NCI-H2107 treated with DMSO at 0.1 percent for 48 hours (cell line): ENCODE measurements around the gene IL23R.
"Not testable (repeated sequence)": the region's sequence is repeated elsewhere in the genome, so short reads cannot be mapped to it uniquely, and the experiment has no call there.

ENCODE experiments used
- DNase-seq: peaks from one replicate; lab custom pipeline; 2025; ENCODE audit not compliant: unreplicated experiment; lab: John Stamatoyannopoulos, UW

IL23R gene

DNA sequence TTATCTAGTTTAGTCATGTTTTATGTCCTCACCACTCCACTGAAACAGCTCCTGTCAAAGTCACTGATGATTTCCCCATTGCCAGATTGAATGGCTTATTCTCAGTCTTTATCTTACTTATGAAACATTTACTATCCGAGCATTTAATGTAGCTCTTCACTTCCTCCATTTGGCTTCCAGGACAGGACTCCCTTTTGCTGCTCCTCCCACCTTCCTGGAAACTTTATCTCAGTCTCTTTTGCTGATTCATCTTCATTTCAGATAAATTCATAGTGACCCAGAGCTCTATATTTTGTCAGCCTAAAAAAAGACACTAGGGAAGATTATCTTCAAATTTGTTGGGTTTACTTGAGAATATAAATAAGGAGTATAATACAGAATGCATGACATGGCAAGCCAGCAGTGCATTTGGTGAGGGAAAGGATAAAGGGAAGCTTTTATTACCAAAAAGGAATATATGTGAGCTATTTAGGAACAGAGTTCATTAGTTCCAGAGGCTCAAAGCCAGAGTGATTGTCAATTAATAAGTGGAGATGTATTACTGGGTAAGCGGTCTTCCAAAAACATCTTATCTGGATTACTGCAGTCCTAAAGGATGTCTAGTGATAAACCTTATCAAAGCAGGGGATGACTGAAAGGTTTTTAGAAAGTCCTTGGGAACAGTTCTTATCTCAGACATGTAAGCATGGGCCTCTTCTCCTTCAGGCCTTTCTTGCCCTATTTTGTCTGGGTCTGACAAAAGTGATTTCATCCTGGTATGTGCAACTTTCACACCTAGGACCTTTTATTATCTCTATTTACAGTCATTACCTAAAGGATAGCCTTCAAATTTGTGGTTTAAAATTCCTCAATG is 25.6 kb downstream of the IL23R start:
- DNase-seq = no peak

DNA sequence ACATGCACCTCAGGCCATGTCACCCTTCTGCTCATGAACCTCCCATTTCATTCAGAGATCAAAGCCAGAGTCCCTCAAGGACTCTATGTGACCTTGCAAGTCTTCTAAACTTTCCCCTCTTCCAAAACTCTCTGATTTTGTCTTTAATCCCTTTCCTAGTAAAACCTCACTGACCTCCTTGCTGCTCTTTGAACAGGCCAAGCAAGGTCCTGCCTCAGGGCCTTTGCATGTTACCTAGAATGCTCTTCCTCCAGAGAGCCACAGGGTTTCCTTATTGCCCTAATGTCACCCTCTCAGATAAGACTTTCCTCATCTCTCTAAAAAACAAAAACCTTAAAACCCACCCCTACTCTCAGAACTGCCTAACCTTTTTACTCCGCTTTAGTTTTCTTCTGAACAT is 26.6 kb downstream of the IL23R start:
- DNase-seq = no peak

DNA sequence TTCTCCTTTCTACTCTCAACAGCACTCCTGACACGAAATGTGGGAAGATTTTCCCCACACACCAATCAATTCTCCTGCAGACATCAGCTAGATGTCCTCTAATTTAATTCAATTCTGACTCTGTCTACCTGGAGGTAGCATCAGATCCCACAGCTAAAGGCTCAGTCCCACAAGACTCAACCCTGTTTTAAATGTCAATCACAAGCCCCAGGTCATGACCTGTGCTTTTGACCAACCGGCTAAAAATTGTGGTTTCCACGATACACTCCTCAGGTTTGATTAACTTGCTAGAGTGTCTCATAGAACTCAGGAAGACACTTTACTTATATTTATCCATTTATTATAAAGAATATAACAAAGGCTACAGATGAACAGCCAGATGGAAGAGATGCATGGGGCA is 27.4 kb downstream of the IL23R start:
- no peak for DNase-seq

DNA sequence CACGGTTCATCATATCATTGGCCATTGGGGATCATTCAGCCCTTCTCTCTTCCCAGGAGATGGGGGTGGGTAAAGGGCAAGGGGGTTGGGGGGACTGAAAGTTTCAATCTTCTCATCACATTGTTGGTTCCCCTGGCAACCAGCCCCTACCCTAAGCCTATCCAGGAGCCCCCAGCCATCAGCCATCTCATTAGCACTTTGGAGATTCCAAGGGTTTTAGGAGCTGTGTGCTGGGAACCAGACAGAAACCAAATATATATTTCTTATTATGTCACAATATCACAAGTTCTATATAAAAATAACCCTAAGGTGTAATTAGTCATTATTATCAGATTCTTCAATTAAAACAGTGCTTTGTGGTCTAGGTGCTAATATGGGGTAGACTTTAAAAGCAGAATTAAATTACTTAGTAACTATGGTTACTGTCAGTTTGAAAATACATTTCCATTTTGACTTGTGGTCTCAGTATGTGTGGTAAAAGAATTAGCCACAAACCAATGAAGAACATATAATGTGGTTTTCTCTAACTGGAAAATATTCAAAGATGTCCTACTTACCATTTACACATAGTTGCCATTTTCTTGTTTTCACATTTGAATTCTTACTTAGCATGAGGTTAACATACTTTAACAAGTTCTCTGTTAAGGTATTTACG is 28.1 kb downstream of the IL23R start:
- no peak for DNase-seq

DNA sequence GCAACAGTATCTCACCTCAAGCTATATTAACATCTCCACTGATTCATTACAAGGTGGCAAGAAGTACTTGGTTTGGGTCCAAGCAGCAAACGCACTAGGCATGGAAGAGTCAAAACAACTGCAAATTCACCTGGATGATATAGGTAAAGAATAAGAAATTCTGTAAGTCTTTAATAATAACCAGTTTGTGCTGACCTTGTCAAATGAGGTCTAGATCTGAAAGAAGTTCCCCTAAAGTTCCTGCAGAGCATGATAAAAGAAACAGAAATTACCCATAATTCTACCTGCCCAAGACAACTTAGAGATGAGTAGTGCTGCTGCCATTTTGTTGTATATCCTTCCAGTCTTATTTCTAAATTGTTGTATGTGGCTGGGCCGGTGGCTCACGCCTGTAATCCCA is 34.5 kb downstream of the IL23R start:
- DNase-seq = no peak

DNA sequence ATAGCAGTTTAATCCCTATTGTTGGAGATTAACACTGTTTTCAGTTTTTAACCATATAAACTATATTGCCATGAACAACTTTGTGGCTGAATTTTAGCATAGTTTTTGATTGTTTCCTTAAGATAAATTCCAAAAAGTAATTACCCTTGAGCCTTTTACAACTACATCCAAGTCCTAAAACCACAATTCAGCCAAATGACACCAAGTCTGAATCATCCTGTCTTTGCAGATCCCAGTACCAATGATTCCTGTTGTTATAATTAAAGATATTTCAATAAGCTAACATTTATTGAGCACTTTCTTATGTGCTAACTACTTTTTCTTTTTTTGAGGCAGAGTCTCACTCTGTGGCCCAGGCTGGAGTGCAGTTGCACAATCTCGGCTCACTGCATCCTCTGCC is 35.6 kb downstream of the IL23R start:
- DNase-seq = no peak

DNA sequence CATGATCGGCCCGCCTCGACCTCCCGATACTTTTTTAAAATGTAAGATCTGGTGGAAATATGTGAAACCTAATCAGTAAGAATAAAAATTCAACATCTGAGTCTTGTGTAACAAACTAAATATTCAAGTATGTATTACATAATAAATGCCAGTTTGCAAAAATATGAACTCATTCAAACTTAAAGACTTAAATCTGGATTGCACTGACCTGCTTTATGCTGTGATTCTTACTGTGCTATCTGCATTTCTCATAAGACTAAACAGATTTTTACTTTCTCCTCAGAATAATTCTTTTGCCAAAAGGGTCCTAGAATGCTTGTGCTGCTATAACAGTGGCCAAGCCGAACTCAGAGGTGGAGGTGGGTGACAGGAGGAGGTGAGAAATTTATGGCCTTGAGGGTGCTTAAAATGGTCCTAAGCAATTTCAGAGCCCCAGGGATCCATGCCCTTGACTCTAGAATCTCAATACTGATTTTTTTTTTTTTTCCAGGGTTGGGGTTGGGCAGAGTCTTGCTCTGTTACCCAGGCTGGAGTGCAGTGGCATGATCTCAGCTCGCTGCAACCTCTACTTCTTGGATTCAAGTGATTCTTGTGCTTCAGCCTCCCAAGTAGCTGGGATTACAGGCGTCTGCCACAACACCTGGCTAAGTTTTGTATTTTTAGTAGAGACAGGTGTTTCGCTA is 38.2 kb downstream of the IL23R start:
- DNase-seq = no peak

DNA sequence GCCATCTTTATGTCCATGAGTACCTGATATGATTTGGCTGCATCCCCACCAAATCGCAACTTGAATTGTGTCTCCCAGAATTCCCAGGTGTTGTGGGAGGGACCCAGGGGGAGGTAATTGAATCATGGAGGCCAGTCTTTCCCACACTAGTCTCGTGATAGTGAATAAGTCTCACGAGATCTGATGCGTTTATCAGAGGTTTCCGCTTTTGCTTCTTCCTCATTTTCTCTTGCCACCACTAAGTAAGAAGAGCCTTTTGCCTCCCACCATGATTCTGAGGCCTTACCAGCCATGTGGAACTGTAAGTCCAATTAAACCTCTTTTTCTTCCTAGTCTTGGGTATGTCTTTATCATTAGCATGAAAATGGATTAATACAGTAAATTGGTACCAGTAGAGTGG is 41.1 kb downstream of the IL23R start:
- not testable (repeated sequence) for DNase-seq

DNA sequence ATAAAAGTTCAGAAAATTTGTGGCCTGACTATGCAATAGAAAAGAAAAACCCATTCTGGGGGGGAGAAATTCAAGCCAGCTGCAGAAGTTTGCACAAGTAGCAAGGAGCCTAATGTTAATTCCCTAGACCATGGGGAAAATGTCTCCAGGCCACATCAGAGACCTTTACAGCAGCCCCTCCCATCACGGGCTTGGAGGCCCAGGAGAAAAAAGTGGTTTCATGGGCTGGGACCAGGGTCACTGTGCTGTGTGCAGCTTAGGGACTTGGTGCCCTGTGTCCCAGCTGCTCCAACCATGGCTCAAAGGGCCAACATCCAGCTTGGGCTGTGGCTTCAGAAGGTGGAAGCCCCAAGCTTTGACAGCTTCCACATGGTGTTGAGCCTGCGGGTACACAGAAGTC is 42.0 kb downstream of the IL23R start:
- DNase-seq = no peak

DNA sequence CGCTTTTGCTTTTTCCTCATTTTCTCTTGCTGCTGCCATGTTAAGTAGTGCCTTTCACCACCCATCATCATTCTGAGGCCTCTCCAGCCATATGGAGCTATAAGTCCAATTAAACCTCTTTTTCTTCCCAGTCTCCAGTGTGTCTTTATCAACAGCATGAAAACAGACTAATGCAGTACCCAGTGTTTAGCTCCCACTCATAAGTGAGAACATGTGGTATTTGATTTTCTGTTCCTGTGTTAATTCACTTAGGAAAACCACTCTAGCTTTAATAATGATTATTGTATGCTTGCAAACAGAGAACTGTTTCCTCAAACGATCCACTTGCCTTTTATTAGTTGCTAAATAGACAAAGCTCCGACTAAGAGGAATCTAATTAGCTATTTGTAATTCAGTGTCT is 43.3 kb downstream of the IL23R start:
- DNase-seq = no peak

DNA sequence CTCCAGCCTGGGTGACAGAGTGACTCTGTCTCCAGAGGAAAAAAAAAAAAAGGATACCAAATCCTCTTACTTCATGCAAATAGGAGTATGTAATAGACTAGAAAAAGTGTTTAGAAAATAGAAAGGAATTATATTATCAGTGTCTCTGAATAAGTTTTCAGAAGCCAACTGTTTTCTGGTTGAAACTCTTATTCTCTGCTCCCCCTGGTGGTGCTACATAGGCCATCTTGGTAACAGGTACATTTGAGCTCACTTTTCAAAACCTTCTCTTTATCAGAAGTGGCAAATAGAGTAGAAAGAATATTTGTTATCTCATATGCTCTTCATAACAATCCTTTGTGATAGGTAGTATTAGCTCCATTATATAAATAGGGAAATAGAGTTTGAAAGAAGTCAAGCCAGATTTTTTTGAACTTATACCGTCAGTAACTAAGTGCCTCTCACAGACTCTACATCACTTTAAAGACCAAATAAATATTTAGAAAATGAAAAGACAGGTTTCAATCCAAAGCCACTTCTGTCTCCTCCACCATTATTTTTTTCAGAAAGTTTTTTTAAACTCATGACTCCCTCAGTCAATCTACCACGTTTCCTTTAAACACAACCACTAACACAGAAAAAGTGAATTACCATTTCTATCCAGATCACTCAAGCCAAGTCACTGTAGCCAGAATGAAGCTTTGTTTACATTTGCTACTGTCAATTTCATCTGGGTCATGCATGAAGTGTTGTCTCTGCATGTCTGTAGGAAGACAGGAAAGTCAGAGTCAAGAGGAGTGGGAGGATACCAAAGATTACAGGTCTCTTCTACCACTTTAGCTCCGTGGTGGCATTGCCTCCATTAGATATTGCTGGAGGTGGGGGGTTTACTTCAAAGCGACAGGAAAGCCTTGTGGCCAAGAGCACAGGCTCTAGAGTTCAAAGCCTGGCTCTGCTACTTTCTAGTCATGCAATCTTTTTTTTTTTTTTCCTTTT is 45.6 kb downstream of the IL23R start:
- DNase-seq = no peak

DNA sequence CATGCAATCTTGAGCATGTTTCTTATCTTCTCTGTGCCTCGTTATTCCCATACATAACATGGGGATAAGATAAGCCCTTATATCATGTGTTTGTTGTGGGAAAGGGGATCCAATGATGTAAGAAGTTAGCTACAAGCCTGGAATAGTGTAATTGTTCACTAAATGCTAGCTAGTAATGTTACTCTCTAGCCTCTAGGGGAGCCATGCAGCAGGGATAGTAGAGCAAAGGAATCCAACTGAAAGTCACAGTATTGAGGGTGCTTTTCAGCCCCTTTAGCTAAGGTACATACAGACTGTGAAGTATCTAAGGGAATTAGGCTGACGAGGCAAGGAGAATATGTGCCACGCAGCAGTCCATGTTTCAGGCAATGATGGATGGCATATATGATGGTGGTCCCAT is 46.9 kb downstream of the IL23R start:
- no peak for DNase-seq

DNA sequence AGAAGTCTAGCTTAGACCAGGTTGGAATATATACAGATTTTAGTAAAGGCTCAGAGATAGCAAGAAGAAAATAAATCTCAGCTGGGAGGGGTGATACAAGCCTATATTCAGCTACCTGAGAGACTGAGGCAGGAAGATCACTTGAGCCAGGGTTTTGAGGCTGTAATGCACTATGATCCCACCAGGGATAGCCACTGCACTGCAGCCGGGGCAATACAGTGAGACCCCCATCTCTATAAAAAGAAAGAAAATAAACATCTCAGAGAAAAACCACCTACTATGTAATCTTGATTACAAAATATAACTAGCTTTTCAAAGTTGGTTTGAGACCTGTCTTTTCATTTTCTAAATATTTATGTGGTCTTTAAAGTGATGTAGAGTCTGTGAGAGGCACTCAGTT is 47.7 kb downstream of the IL23R start:
- no peak for DNase-seq

DNA sequence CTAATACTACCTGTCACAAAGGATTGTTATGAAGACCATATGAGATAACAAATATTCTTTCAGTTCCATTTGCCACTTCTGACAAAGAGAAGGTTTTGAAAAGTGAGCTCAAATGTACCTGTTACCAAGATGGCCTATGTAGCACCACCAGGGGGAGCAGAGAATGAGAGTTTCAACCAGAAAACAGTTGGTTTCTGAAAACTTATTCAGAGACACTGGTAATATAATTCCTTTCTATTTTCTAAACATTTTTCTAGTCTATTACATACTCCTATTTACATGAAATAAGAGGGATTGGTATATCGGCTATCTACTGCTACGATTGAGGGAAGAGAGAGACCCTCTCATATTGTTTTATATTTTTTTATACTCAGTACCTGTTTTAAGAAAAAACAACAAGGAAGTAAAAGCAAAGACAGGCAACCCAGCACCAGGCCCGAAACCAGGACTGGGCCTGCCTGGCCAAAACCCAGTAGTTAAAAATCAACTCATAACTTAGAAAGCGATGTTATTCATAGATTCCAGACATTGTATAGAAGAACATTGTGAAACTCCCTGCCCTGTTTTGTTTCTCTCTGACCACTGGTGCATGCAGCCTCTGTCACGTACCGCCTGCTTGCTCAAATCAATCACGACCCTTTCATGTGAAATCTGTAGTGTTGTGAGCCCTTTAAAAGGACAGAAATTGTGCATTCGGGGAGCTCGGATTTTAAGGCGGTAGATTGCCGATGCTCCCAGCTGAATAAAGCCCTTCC is 48.3 kb downstream of the IL23R start:
- DNase-seq = no peak

DNA sequence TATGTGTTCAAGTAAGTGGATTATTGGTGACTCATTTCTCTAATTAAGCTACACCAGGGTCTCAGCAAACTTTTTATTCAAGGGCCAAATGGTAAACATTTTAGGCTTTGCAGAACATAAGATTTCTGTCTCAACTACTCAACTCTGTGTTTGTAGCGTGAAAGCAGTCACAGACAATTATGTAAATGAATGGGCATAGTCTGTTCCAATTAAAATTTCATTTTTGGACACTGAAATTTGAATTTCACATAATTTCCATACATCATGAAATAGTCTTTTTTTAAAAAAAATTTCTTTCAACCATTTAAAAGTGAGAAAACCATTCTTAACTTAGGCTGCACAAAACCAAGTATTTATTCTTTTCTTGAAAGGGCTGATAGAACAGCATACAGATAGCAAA is 50.1 kb downstream of the IL23R start:
- no peak for DNase-seq

DNA sequence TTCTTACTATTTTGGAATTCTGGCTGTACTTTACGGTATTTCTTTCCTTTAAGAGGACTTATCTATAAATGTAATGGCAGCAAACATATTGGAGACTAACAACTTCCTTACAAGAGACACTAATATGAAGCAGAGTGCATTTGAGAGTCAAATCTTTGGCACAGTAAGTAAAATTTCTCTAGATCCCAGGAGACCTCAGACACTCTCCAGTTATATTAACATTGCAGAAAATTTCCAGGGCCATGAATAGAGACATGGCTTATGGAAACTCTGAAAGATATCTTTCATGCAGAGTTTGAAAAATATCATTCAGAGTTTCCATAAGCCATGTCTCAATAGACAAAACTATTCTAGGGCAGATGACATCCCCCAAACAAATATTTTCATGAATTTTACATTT is 51.2 kb downstream of the IL23R start:
- no peak for DNase-seq

DNA sequence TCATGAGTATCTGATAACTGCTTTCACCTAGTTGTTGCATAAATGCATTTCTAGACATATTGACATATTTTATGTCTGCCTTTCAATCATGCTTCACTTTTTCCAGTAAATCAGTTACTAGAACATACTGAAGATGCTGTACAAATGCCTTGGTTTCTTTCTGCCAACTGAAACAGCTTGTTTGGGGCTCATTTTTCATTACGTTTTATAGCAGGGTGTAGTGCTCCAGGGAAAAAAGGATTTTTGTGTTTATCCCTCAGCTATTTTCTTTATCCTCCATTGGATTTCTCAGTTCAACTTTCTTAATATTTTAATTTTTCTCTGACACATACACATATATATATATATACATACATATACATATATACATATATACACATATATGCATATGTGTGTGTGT is 51.7 kb downstream of the IL23R start:
- no peak for DNase-seq

DNA sequence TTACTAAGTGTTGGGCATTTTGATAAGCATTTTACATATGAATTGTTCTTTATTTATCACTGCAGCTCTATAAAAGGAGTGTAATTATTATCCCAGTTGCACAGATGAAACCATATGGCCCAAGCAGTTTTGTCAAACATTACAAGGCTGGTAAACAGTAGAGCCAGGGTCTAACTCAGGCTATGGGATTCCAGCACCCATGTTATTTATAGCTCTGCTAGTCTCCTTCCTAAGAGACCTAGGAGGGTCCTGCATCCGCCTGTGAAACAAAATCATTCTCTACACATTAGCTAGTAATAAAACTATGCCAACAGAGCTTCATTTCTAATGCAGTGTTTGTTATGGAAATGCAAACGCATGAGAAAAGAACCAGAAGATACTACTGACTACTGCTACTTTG is 58.6 kb downstream of the IL23R start:
- DNase-seq = no peak

DNA sequence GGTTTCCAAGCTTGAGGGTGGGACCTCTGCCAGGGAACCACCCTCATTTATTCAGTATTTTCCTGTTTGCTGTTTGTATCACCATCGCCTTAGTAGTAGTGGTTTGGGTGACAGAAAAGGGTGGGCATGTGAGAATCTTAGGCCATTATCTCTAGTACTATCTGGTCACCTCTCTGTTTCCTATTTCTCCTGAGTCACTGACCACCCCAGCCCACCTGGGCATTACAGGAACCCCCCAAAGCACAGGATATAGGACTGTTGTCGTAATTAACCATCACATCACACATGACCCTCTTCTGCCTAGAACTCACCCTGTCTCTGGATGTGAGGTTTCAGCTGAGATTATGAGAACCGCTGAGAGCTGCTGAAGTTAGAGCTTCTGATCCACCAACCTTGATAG is 60.4 kb downstream of the IL23R start:
- no peak for DNase-seq

DNA sequence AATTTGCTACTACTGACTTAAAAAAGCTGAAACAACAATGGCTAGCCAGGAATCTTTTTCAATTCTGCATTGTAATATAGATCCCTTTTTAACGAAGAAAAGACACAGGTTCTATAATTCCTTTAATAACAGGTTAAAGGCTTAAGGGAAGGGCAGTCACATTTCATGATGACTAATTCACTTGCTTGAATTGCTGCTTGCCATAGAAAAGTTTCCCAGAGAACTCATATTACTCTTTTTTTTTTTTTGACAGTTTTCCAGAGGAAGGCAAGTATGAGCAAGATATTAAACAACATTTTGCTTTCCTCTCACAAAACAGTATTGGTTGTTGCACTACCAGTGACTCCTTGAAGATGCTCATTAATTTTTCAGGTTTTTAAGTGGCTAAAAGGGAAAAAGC is 60.9 kb downstream of the IL23R start:
- no peak for DNase-seq
